Esophagus squamous epithelium (tissue), 5 donors: ENCODE results near the gene ALPL. TPM values are rescaled to one million over a fixed set of nuclear protein-coding genes. Genes with fewer than 3 reads are reported as not detected.

Experiments
- DNase-seq: peaks from one replicate; lab custom pipeline; 2025; lab: John Stamatoyannopoulos, UW
- H3K27ac ChIP-seq, 4 donors: fragments of 200-600 bp; sonication (generic); one replicate each; pipeline ENCODE4 v1.5.1; 2016 to 2019; ENCODE audit warnings: mild to moderate bottlenecking in 1 of 4
- H3K27me3 ChIP-seq, 4 donors: fragments of 200-600 bp; sonication (generic); 1 replicate in 3 of 4; 2 replicates in 1 of 4; pipeline versions ENCODE4 v1.5.1 to v1.6.0; 2017 to 2021; ENCODE audit warnings: antibody characterized with exemption in 1 of 4
- H3K36me3 ChIP-seq, 3 donors: fragments of 200-600 bp; sonication (generic); one replicate each; pipeline ENCODE4 v1.5.1; 2016 to 2019
- H3K4me1 ChIP-seq, 3 donors: fragments of 200-600 bp; sonication (generic); one replicate each; pipeline ENCODE4 v1.5.1; 2017 to 2019
- H3K4me3 ChIP-seq, 4 donors: fragments of 200-600 bp; sonication (generic); 1 replicate in 3 of 4; 2 replicates in 1 of 4; pipeline ENCODE4 v1.5.1; 2016 to 2019; ENCODE audit warnings: mild to moderate bottlenecking in 2 of 4, moderate library complexity in 1 of 4
- H3K9me3 ChIP-seq, 3 donors: fragments of 200-600 bp; sonication (generic); one replicate each; pipeline ENCODE4 v1.5.1; 2016 to 2019
- POLR2A ChIP-seq, 4 donors: fragments of 450-650 bp; IDR thresholded peaks; one replicate each; pipeline ENCODE4 v1.6.1; 2017; ENCODE audit warnings: antibody characterized with exemption in 4 of 4, mild to moderate bottlenecking in 4 of 4, moderate library complexity in 3 of 4
- WGBS, 2 donors: methylation state at CpG; one replicate each; pipeline ENCODE4 v1.1.5; 2018; 5-methylcytosine and 5-hydroxymethylcytosine counted together
- intact Hi-C: fragments of 100-400 bp; cut with DNase I; formaldehyde crosslinking; loops from one replicate; pipeline ENCODE4 v1.15.0; 2022
- total RNA-seq, 4 donors: library from RNA; depleted of rRNA; stranded (reverse); fragments of >200 nt; gene quantifications; one replicate each; pipeline ENCODE4 v1.1.0, GENCODE V29; 2016
- TF ChIP-seq, protein P1 (sequence below), 6 experiments: fragments of 450-650 bp in 4 of 6; fragments of 200-600 bp in 2 of 6; sonication (generic) in 2 of 6; IDR thresholded peaks; one replicate each; pipeline ENCODE4 v1.5.1; 2016 to 2019; ENCODE audit warnings: antibody characterized with exemption in 6 of 6, mild to moderate bottlenecking in 4 of 6, moderate library complexity in 4 of 6
- donor health status: DM: yes; HTN: yes; CAD: no.

ALPL gene
- total RNA-seq, 4 donors from 2014 or later = 3.2 to 6.4 (median 4.7) TPM

DNA sequence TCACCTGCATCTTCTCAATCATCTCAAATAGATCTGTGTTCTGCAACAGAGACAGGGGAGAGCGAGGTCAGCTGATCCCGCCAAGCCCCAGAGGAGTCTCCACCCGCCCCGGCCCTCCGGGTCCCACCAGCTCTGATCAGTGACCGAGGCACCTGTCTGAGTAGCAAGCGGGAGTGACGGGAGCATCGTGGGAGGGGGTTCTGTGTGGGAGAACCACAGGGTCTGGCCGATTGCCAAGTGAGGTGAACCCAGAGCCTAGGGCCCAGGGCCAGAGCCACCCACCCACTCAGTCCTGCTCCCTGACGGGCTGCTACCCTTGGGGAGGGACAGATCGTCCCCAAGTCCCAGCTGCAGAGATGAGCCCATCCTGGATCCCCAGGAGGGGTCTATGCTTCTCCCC lies 110.8 kb downstream of the ALPL start:
- Histone ChIP-seq H3K4me1 (peaks cover 16 to 57% (median 32%) of the 10 kb centered on the region in 3 donors), H3K36me3 (no peaks in the 10 kb centered on the region), H3K27me3 (peaks cover 0 to 53% (median 0%) of the 10 kb centered on the region in 4 donors), H3K27ac (no peak overlapping the region), H3K9me3 (no peaks in the 10 kb centered on the region), H3K4me3 (no peak overlapping the region)
- TF ChIP-seq, protein P1, sequence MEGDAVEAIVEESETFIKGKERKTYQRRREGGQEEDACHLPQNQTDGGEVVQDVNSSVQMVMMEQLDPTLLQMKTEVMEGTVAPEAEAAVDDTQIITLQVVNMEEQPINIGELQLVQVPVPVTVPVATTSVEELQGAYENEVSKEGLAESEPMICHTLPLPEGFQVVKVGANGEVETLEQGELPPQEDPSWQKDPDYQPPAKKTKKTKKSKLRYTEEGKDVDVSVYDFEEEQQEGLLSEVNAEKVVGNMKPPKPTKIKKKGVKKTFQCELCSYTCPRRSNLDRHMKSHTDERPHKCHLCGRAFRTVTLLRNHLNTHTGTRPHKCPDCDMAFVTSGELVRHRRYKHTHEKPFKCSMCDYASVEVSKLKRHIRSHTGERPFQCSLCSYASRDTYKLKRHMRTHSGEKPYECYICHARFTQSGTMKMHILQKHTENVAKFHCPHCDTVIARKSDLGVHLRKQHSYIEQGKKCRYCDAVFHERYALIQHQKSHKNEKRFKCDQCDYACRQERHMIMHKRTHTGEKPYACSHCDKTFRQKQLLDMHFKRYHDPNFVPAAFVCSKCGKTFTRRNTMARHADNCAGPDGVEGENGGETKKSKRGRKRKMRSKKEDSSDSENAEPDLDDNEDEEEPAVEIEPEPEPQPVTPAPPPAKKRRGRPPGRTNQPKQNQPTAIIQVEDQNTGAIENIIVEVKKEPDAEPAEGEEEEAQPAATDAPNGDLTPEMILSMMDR (IDR thresholded peaks at IDR 0.05) = no peak
- TF ChIP-seq POLR2A (IDR thresholded peaks at IDR 0.05) = no peak
- no CpG with 5 or more reads among the region's 12 CpGs for WGBS, 2 donors
- intact Hi-C loops = no loop called here
- DNase-seq = no peak

DNA sequence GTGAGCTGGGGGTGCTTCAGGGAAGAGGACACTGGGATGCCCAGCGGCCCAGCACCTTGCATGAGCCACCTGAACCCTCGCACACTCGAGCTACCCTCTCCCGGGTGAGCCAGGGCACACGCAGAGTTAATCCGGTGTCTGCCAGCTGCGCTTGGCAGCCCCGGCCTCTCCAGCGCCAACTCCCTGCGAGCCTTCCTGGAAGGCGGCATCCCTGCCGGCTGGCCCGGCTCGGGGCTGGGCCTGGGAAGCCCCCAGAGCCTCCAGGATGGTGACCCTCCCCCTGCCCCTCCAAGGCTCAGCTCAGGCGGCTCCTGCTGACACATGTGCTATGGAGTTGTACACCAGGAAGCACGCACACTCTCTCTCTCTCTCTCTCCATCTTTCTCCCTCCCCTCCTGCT lies 111.3 kb downstream of the ALPL start:
- Histone ChIP-seq H3K27ac (no peak overlapping the region), H3K4me1 (peaks cover 13 to 53% (median 27%) of the 10 kb centered on the region in 3 donors), H3K4me3 (peak overlapping the region in 1 of 4 donors; percentile 23), H3K9me3 (no peaks in the 10 kb centered on the region), H3K36me3 (no peaks in the 10 kb centered on the region), H3K27me3 (peaks cover 0 to 53% (median 0%) of the 10 kb centered on the region in 4 donors)
- no peak for DNase-seq
- TF ChIP-seq, protein P1 (IDR thresholded peaks at IDR 0.05) = no peak
- TF ChIP-seq POLR2A (IDR thresholded peaks at IDR 0.05) = no peak
- intact Hi-C loops = no loop called here
- WGBS, 2 donors = 20 to 32% methylated on average over 3 to 9 of the region's 16 CpGs

DNA sequence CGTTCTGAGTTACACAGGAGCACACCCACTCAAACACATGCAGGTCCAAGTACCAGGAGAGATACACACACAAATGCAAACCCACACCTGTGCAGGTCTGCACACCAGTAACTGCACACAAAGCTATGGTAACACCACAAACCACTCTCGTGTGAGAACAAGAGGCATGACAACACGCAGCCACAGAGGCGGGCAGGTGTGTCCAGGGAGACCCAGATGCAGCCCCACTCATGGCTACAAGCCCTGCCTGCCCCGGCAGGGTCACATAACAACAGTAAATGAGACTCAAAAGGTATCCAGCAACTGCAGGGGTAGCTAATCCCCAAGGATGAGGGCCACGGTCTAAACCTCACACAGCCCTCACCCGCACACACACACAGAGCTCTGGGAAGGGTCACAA lies 111.8 kb downstream of the ALPL start:
- peaks cover 0 to 53% (median 0%) of the 10 kb centered on the region in 4 donors for H3K27me3 ChIP-seq
- no peak for DNase-seq
- no peak overlapping the region for H3K4me3 ChIP-seq
- 60 to 61% methylated on average over 5 to 6 of the region's 7 CpGs for WGBS, 2 donors
- no peaks in the 10 kb centered on the region for H3K36me3 ChIP-seq
- no peaks in the 10 kb centered on the region for H3K9me3 ChIP-seq
- TF ChIP-seq POLR2A (IDR thresholded peaks at IDR 0.05) = no peak
- TF ChIP-seq, protein P1 (IDR thresholded peaks at IDR 0.05) = no peak
- H3K27ac ChIP-seq = no peak overlapping the region
- H3K4me1 ChIP-seq = peaks cover 13 to 49% (median 27%) of the 10 kb centered on the region in 3 donors
- intact Hi-C loops = no loop called here

DNA sequence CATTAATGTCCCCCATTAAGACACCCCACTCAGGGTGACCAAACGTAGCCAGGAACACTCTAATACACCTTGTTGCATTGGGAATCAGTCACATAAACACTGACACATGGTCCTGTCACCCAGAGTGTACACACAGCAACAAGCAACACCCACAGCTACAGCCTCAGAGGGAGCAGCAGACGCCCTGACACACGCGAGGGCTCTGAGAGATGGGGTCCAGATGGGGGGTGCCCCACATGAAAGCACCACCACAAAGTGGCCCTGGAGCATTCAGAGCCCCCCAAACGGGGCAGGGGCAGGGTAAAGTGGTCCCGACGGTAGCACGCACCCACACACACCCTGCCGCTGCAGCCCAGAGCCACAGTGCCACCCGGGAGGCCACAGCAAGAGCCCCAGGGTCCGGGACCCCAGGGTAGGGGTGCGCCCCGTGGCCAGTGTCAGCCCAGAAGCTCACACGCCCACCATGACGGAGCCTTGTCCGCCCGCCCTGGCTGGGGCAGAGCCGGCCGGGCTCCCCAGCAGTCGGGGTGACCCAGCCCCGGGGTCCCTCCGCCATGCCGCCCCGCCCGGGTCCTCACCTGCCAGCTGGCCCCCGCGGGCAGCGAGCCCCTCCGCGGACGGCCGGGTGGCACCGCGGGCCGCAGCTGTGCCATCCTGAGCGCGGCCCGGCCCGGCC lies 112.7 kb downstream of the ALPL start:
- 45 to 46% methylated on average over 4 to 7 of the region's 39 CpGs for WGBS, 2 donors
- Histone ChIP-seq H3K4me1 (peaks cover 13 to 56% (median 27%) of the 10 kb centered on the region in 3 donors), H3K27ac (peak overlapping the region; percentile 21 to 64 (median 32)), H3K27me3 (peaks cover 0 to 53% (median 0%) of the 10 kb centered on the region in 4 donors), H3K36me3 (no peaks in the 10 kb centered on the region), H3K4me3 (peak overlapping the region; percentile 33 to 66 (median 44)), H3K9me3 (no peaks in the 10 kb centered on the region)
- no peak for TF ChIP-seq POLR2A (IDR thresholded peaks at IDR 0.05)
- TF ChIP-seq, protein P1 (IDR thresholded peaks at IDR 0.05) = no peak
- intact Hi-C loops = no loop called here
- DNase-seq = no peak
